Panc1 (cell line): ENCODE results near the gene FARP1. TPM values are rescaled to one million over a fixed set of nuclear protein-coding genes. Genes with fewer than 3 reads are reported as not detected.

ENCODE experiments used
- ATAC-seq: fragments of 200-7000 bp; cut with Tn5 transposase; 2 replicates; pipeline ENCODE4 v1.9.1; 2020; ENCODE audit warnings: mild to moderate bottlenecking, moderate library complexity
- BruUV-seq: library from RNA; stranded (reverse); fragments of 400-500 nt; replicated peaks from 2 replicates; lab custom pipeline; 2021; lab: Mats Ljungman, UMichigan
- CTCF ChIA-PET: fragments of 300-600 bp; sonication (Branson Sonifier 250); formaldehyde crosslinking; loops from one replicate; lab custom pipeline; 2022; ENCODE audit warnings: antibody characterized with exemption; lab: Charles Lee
- POLR2A ChIA-PET: fragments of 300-600 bp; sonication (Branson Sonifier 250); formaldehyde crosslinking; loops from one replicate; lab custom pipeline; 2022; ENCODE audit warnings: antibody characterized with exemption; lab: Charles Lee
- DNase-seq: peaks from one replicate; pipeline ENCODE4 v3.0.0-alpha.2; 2010; ENCODE audit warnings: low read depth, low spot score
- H3K27ac ChIP-seq: 2 replicates; pipeline ENCODE4 v1.5.1; 2011; ENCODE audit warnings: mild to moderate bottlenecking, low read length, inconsistent platforms
- H3K27me3 ChIP-seq: fragments of 200-500 bp; sonication (Bioruptor generic); 2 replicates; pipeline ENCODE4 v1.6.0; 2014; ENCODE audit warnings: low read length, inconsistent platforms; ENCODE audit not compliant: control insufficient read depth, insufficient read depth
- H3K36me3 ChIP-seq: fragments of 200-500 bp; sonication (Bioruptor generic); 2 replicates; pipeline ENCODE4 v1.5.1; 2014; ENCODE audit warnings: inconsistent platforms, mild to moderate bottlenecking, low read length, moderate library complexity; ENCODE audit not compliant: control insufficient read depth, insufficient read depth
- H3K4me1 ChIP-seq: 2 replicates; pipeline ENCODE4 v1.5.1; 2011; ENCODE audit warnings: inconsistent platforms, mild to moderate bottlenecking, low read length, moderate library complexity; ENCODE audit not compliant: control insufficient read depth, insufficient read depth
- H3K4me3 ChIP-seq, 2 experiments: 2 replicates each; pipeline ENCODE4 v1.5.1; 2011 to 2012; ENCODE audit warnings: low read depth in 2 of 2, low read length in 2 of 2, mild to moderate bottlenecking in 2 of 2, inconsistent platforms in 1 of 2, moderate library complexity in 1 of 2
- H3K9me3 ChIP-seq: fragments of 200-500 bp; sonication (Bioruptor generic); 2 replicates; pipeline ENCODE4 v1.5.1; 2014; ENCODE audit warnings: low read depth, mild to moderate bottlenecking, inconsistent platforms, low read length, moderate library complexity; ENCODE audit not compliant: control insufficient read depth, insufficient read depth
- CTCF ChIP-seq: fragments of 450-650 bp; IDR thresholded peaks from 2 replicates; pipeline ENCODE4 v1.5.1; 2017; ENCODE audit warnings: mild to moderate bottlenecking
- POLR2AphosphoS5 ChIP-seq: IDR thresholded peaks from 2 replicates; pipeline ENCODE4 v1.6.1; 2012; ENCODE audit warnings: mild to moderate bottlenecking, low read depth, low read length, moderate library complexity
- REST ChIP-seq, 2 experiments: IDR thresholded peaks; 2 replicates each; pipeline ENCODE4 v1.6.1; 2011 to 2012; ENCODE audit warnings: low read depth in 2 of 2, control low read depth in 1 of 2, low read length in 1 of 2, mild to moderate bottlenecking in 1 of 2, moderate library complexity in 1 of 2; ENCODE audit not compliant: insufficient read depth in 1 of 2
- SIN3A ChIP-seq: IDR thresholded peaks from 2 replicates; pipeline ENCODE4 v1.6.1; 2012; ENCODE audit warnings: low read depth, mild to moderate bottlenecking, low read length, moderate library complexity, borderline replicate concordance; ENCODE audit not compliant: insufficient read depth
- TCF7L2 ChIP-seq: IDR thresholded peaks from 2 replicates; pipeline ENCODE4 v1.6.1; 2011; ENCODE audit warnings: mild to moderate bottlenecking, low read depth, low read length, inconsistent platforms
- in situ Hi-C: cut with HindIII; loops from 2 replicates; pipeline ENCODE4 v1.10.0; 2016; ENCODE audit warnings: low sequenced_read_pairs, low pct_unique_long_range_greater_than_20kb
- intact Hi-C: fragments of 100-400 bp; cut with micrococcal nuclease; formaldehyde crosslinking; loops from one replicate; pipeline ENCODE4 v1.10.0; 2022; ENCODE audit not compliant: unreplicated experiment
- total RNA-seq: library from RNA; stranded (reverse); gene quantifications from one replicate; pipeline ENCODE4 v1.2.1, GENCODE V29; 2021; ENCODE audit not compliant: unreplicated experiment

FARP1 gene
- total RNA-seq, 1 experiment from 2014 or later = 61.9 TPM

GRCh38 chr13:98441056-98441676 is 298.3 kb downstream of the FARP1 start:
- BruUV-seq = no TSS peak
- TF ChIP-seq TCF7L2 (no peak), CTCF (no peak), SIN3A (no peak), REST (IDR thresholded peaks at IDR 0.05; ENCODE audit: insufficient read depth in 1 of 2, low read depth in 2 of 2, low read length in 1 of 2) (no peak; a peak in 1 of 4 replicates), POLR2AphosphoS5 (no peak)
- ATAC-seq = no peak
- in situ Hi-C loops = no loop called here
- ChIA-PET CTCF (no interaction called here), POLR2A (interaction anchor here (0.6 kb wide), 1 partner anchor 1270 kb away, joined by 3 read pairs; no protein-coding TSS in a partner anchor)
- no peak for DNase-seq
- Histone ChIP-seq H3K27ac (no peak overlapping the region), H3K9me3 (no peaks in the 10 kb centered on the region), H3K36me3 (no peaks in the 10 kb centered on the region), H3K4me1 (no peaks in the 10 kb centered on the region), H3K27me3 (no peaks in the 10 kb centered on the region), H3K4me3 (no peak overlapping the region)
- intact Hi-C loops = no loop called here

- no peak overlapping the region for H3K27ac ChIP-seq
- CTCF ChIA-PET = no interaction called here
- H3K9me3 ChIP-seq = no peaks in the 10 kb centered on the region
- no peak for DNase-seq
- no peak overlapping the region for H3K4me3 ChIP-seq
- intact Hi-C loops (no loop called here), in situ Hi-C loops (no loop called here)
- POLR2A ChIA-PET = no interaction called here
- TF ChIP-seq TCF7L2 (no peak), POLR2AphosphoS5 (no peak), SIN3A (no peak), CTCF (no peak), REST (IDR thresholded peaks at IDR 0.05; ENCODE audit: insufficient read depth in 1 of 2, low read depth in 2 of 2, low read length in 1 of 2) (no peak)
- H3K27me3 ChIP-seq = no peaks in the 10 kb centered on the region
- no peak for ATAC-seq
- H3K36me3 ChIP-seq = no peaks in the 10 kb centered on the region
- BruUV-seq = no TSS peak
- no peaks in the 10 kb centered on the region for H3K4me1 ChIP-seq
Measured at GRCh38 chr13:98442391-98443230, 299.7 kb downstream of the FARP1 start.
